Prostate gland (tissue), 2 donors: Measurements from ENCODE around the gene LAMP2.

Source experiments
- CTCF ChIP-seq, 4 experiments: fragments of 200-600 bp in 2 of 4; fragments of 450-650 bp in 2 of 4; sonication (generic) in 2 of 4; IDR thresholded peaks; 1 replicate in 3 of 4; 2 replicates in 1 of 4; pipeline ENCODE4 v1.5.1; 2016 to 2019; ENCODE audit warnings: antibody characterized with exemption in 4 of 4, mild to moderate bottlenecking in 2 of 4, moderate library complexity in 2 of 4
- POLR2A ChIP-seq: fragments of 450-650 bp; IDR thresholded peaks from one replicate; pipeline ENCODE4 v1.6.1; 2016; ENCODE audit warnings: antibody characterized with exemption, mild to moderate bottlenecking

DNA sequence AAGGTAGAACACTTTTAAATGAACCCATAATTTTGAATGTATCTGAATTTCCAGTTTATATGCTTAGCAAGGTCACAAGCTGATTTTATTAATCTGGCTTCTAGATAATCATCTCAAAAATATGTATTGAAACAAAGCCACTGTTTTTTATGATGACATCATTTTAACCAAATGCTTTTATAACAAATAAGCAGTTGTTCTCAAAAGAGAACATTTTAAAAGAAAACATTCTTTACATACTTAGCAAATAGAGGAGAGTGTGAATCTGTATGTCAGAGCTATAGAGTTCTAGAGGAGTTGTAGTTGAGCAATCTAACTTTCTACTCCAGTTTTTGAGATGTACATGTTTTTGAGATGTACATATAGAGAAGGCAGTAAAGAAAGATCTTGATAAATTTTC is 42.5 kb downstream of the LAMP2 start:
- TF ChIP-seq CTCF (IDR thresholded peaks at IDR 0.05): no peak
- TF ChIP-seq POLR2A: no peak
